NK-92 (cell line): ENCODE data around the gene TMEM181.

Source experiments
- DNase-seq: peaks from one replicate; lab custom pipeline; 2025; ENCODE audit not compliant: unreplicated experiment; lab: John Stamatoyannopoulos, UW

The TMEM181 gene

GRCh38 chr6:158684311-158684710 is 124.4 kb downstream of the TMEM181 start:
- DNase-seq, result no peak

DNA sequence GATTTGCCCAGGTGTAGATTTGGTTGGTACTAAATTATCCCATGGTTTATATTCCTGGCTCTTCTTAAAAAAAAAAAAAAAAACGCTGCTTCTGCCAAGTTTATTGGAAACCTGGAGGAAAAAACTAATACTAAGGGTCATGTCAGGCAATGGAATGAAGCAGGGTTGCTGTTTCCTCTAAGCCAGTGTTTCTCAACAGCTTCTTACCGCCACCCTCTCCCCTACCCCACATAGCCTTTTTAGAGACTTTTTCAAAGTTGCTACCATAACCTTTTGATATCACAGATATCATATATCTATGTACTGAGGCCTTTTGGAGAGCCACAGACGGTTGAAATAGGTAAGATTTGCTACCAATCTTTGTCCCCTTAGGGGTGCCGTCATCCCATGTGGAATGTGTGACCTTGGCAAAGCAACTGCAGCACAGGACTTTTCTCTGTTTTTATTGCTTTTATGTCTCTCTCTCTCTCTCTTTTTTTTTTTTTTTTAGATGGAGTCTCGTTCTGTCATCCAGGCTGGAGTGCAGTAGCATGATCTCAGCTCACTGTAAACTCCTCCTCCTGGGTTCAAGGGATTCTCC is 124.9 kb downstream of the TMEM181 start:
- no peak for DNase-seq
